Measurements from ENCODE around the gene DYNLRB1. TPM values are rescaled to one million over a fixed set of nuclear protein-coding genes. Genes with fewer than 3 reads are reported as not detected.
"Not testable (repeated sequence)": the region's sequence is repeated elsewhere in the genome, so short reads cannot be mapped to it uniquely, and the experiment has no call there.

DYNLRB1 gene
- total RNA-seq, 1 experiment from 2014 or later = 175 TPM

DNA sequence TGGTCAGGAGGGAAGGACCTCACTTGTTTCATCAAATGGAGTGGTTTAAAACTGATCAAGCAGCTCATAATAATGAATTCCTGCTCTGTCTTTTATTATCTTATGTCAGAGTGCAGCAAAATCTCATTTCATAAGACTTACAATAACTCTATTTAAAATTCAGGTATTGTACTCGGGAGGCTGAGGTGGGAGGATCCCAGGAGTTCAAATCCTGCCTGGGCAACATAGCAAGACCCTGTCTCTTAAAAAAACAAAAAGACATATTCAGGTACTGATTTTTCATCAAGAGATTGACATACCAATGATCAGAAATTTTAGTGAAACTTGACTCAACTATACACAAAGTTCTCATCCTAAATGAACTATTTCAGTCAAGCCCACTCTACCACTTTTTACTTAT is 5.6 kb upstream of the DYNLRB1 start:
- DNase-seq (ENCODE audit: extremely low read depth, low read depth) = no peak

DNA sequence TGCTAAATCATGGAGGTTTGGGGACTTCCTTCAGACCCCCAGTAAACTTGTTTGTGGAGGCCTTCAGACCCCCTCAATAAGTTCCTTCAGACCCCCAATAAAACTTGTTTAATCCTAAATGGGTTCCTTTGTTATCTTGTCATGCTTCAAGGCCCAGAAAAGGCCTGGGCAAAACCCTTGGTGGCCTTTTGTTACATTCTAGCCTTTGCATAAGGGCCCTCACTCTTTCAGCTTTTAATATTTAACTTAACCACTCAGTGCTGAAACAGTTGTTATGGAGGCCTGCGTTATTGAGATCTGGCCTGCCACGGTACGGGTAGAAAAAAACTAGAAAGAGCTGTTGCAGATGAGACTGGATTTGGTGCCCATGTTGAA is 4.3 kb upstream of the DYNLRB1 start:
- DNase-seq (ENCODE audit: extremely low read depth, low read depth) = no peak

GRCh38 chr20:34512266-34512954 is 3.8 kb upstream of the DYNLRB1 start:
- no peak for DNase-seq (ENCODE audit: extremely low read depth, low read depth)

GRCh38 chr20:34512955-34513419 is 3.2 kb upstream of the DYNLRB1 start:
- DNase-seq (ENCODE audit: extremely low read depth, low read depth) = no peak

DNA sequence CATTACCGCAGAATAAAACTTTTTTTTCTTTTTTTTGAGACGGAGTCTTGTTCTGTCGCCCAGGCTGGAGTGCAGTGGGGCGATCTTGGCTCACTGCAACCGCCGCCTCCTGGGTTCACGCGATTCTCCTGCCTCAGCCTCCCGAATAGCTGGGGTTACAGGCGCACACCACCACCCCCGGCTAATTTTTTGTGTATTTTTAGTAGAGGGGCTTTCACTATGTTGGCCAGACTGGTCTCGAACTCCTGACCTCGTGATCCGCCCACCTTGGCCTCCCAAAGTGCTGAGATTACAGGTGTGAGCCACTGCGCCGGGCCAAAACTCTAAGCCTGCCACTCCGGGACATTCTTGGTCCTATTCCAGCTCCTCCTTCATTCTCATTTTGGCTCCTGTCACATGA is 2.2 kb upstream of the DYNLRB1 start:
- DNase-seq (ENCODE audit: extremely low read depth, low read depth) = not testable (repeated sequence)

DNA sequence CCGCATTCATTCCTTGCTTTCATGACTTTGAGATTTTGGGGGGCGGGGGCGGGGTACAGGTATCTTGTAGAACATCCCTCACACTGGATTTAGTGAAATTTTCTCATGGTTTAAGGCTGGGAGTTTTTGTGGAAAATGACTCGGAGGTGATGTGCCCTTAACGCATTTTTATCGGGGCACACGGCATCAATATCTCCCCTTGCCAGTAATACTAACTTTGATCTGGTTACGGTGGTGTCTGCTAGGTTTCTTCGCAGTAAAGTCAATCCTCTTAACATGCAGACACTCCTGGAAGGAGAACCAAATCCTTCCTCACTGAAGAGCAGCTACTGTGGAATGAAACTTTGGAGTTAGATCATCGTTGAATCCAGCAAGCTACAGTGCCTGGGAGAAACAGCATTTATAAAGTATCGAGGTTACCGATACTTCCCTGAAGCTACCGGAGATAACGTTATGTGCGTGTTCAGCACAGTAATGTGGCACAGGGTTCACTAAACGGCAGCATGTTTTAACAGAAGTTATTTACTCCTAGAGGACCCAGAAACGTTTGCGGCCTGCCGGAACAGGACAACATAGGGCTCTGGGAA is 1.2 kb upstream of the DYNLRB1 start:
- DNase-seq (ENCODE audit: extremely low read depth, low read depth) = no peak

DNA sequence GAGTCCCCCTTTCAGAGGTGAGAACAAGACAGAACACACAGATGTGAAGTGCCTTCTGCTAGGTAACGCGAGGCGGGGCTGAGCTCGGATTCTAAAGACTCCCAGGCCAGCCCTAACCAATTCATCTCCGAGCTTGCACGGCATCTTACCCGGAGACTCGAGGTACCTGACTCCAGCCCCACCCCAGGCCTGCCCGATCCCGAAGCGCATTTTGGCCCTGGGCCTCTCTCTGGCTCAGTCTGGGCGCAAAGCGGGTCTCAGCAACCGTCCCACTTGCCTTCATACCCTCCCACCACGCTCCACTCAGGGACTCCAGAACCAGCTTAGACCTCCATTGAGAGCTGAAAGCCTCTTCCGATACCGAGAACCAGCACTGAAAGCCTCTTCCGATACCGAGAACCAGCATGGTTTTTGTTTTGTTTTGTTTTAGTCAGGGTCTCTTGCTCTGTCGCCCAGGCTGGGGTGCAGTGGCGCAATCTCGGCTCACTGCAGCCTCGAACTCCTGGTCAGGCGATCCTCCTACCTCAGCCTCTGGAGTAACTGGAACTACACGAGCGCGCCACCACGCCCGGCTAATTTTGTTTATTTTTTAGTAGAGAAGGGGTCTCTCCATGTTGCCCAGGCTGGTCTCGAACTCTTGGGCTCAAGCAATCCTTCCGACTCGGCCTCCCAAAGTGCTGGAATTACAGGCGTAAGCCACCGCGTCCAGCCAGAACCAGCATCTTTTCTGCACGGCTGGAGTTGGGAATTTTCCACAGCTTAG is 557 bp upstream of the DYNLRB1 start:
- no peak for DNase-seq (ENCODE audit: extremely low read depth, low read depth)

DNA sequence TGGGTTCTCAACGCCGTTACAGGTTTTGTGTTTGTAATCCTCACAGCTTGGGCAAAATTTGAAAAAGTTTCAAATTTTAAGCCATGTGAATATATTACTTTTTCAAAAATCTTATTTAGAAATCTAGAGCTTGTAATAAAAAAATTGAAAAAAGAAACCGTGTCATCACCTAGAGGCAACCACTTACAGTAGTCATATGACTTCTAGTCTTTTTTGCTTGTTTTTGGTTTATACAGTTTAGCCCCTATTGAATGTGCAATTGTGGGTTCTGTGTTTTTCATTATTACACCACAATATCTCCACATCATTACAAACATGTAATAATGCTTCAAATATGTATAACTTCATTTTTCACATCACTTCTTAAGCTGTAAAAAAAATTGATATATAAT is 888 bp downstream of the DYNLRB1 start:
- no peak for DNase-seq (ENCODE audit: extremely low read depth, low read depth)

GRCh38 chr20:34518863-34519262 is 2.6 kb downstream of the DYNLRB1 start:
- not testable (repeated sequence) for DNase-seq (ENCODE audit: extremely low read depth, low read depth)

GRCh38 chr20:34519841-34520240 is 3.6 kb downstream of the DYNLRB1 start:
- not testable (repeated sequence) for DNase-seq (ENCODE audit: extremely low read depth, low read depth)

DNA sequence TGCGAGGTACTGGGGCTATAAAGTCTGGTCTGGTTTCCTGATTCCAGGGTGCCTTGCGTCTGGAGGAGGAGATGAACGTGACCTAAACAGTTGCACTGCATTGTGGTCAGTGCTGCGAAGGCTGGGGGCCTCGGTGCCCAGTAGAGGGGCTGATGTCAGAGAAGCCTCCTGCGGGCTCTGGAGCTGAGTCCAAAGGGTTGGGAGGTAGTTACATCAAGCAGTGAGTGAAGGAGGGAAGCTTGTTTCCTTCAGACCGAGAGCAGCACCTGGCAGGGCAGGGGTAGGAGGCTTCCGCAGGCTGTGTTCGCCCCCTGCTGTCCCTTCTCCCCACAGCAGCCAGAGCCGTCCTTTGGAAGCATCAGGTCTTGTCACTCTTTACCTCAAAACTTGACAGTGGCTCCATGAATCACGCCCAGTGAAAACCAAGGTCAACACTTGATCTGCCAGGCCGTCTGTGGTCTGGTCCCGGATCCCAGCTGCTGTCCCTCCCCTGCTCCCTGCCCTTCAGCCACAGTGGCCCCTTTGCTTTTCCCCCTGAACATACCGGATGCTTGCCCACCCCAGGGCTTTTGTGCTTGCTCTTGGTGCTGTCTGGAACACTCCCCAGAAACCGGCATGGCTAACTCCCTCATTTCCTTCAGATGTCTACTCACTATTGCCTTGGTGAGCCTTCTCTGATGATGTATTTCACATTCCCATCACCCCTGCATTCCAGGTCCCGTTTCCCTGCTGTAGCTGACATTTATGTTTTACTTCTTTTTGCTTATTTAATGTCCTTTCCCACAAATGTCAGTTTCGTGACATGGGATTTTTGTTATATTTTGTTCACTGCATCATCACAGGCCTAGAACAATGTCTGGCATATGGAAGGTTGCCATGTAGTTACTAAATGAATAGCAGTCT is 7.0 kb downstream of the DYNLRB1 start:
- peak; percentile 43 for DNase-seq (ENCODE audit: extremely low read depth, low read depth)

- no peak for DNase-seq (ENCODE audit: extremely low read depth, low read depth)
Measured at GRCh38 chr20:34524426-34524825, 8.2 kb downstream of the DYNLRB1 start.

DNA sequence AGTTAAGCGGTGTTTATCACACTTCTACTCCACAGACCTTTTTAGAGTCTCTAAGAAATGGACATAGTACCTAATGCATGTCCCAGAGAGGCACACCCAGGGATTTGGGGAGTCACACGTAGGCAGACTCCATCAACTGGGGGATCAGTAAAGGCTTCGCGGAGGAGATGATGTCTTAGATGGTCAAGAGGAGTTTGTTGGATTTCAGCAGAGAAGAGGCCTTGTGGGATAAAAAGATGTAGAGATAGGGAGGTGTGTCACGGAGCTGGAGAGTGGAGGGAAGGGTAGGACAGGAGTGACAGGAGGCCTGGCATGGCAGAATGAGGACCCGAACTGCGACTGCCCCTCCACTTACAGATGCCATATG is 9.1 kb downstream of the DYNLRB1 start:
- DNase-seq (ENCODE audit: extremely low read depth, low read depth) = no peak

GRCh38 chr20:34525709-34526416 is 9.6 kb downstream of the DYNLRB1 start:
- peak; percentile 81 for DNase-seq (ENCODE audit: extremely low read depth, low read depth)

- DNase-seq (ENCODE audit: extremely low read depth, low read depth) = no peak
Measured at GRCh38 chr20:34526466-34526865, 10.2 kb downstream of the DYNLRB1 start.

GRCh38 chr20:34527016-34527415 is 10.8 kb downstream of the DYNLRB1 start:
- DNase-seq (ENCODE audit: extremely low read depth, low read depth) = no peak

DNA sequence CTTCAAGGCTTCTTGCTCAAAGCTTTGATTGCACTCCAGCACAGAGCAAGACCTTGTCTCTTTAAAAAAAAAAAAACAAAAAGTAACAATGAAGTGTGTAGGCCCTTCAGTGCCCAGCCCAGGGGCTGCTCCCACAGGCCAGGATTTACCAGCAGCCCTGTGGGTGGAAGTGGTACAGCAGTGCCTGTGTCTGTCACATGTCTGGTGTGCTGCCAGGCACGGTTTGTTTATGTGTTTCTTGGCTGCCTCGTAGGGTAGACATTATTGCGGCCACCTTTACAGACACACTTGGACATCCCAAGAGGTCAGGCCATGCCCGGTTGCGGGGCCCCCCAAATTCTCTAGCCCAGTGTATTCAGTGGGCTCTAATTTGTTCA is 12.7 kb downstream of the DYNLRB1 start:
- DNase-seq (ENCODE audit: extremely low read depth, low read depth) = no peak

GRCh38 chr20:34529742-34530141 is 13.5 kb downstream of the DYNLRB1 start:
- no peak for DNase-seq (ENCODE audit: extremely low read depth, low read depth)

DNA sequence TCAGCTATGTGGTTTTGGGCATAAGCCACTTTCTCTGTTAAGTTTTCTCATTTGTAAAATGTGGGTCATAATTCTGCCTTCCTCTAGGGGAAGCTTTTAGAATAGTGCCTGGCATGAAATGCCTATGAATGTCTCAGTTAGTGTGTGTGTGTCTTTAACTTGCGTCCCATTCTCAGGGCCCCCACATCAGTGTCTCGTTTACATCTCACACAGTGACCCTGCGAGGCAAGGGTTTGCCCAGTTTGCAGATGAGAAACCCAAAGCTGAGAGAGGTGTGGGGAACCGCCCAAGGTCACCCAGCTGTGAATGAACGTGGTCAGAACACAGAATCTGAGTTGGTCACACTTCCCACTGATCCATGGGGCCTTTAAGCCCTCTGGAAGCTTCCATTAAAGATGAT is 14.1 kb downstream of the DYNLRB1 start:
- DNase-seq (ENCODE audit: extremely low read depth, low read depth) = no peak

GRCh38 chr20:34531608-34532265 is 15.5 kb downstream of the DYNLRB1 start:
- DNase-seq (ENCODE audit: extremely low read depth, low read depth) = no peak

Measured in NCI-H460 (cell line).